ENCODE data around the gene IGF1R.
"Not testable (repeated sequence)": the region's sequence is repeated elsewhere in the genome, so short reads cannot be mapped to it uniquely, and the experiment has no call there.

The IGF1R gene

GRCh38 chr15:98986281-98986680, 337.9 kb downstream of the IGF1R start:
- H3K4me1 Mint-ChIP-seq (ENCODE audit: low read depth), result peaks cover 11% of the 10 kb centered on the region
- H3K9me3 Mint-ChIP-seq, result peaks cover 17% of the 10 kb centered on the region
- no peak overlapping the region for H3K27ac Mint-ChIP-seq
- H3K36me3 Mint-ChIP-seq (ENCODE audit: low read depth), result no peaks in the 10 kb centered on the region
- H3K27me3 Mint-ChIP-seq, result peaks cover 11% of the 10 kb centered on the region
- intact Hi-C loops (cut with micrococcal nuclease), result no loop called here
- no peak overlapping the region for H3K4me3 Mint-ChIP-seq

- H3K9me3 Mint-ChIP-seq, result peaks cover 10% of the 10 kb centered on the region
- H3K4me1 Mint-ChIP-seq (ENCODE audit: low read depth), result no peaks in the 10 kb centered on the region
- intact Hi-C loops (cut with micrococcal nuclease), result no loop called here
- H3K27me3 Mint-ChIP-seq, result peaks cover 9% of the 10 kb centered on the region
- no peak overlapping the region for H3K27ac Mint-ChIP-seq
- no peaks in the 10 kb centered on the region for H3K36me3 Mint-ChIP-seq (ENCODE audit: low read depth)
- no peak overlapping the region for H3K4me3 Mint-ChIP-seq
Observed at GRCh38 chr15:98994892-98995291, 346.6 kb downstream of the IGF1R start.

GRCh38 chr15:98996169-98996568, 347.8 kb downstream of the IGF1R start:
- Mint-ChIP-seq H3K27me3 (peaks cover 4% of the 10 kb centered on the region), H3K4me1 (ENCODE audit: low read depth) (no peaks in the 10 kb centered on the region)
- intact Hi-C loops (cut with micrococcal nuclease), result no loop called here

GRCh38 chr15:98996624-98997023, 348.3 kb downstream of the IGF1R start:
- intact Hi-C loops (cut with micrococcal nuclease), result no loop called here
- no peak overlapping the region for H3K4me3 Mint-ChIP-seq
- no peaks in the 10 kb centered on the region for H3K36me3 Mint-ChIP-seq (ENCODE audit: low read depth)
- peaks cover 10% of the 10 kb centered on the region for H3K9me3 Mint-ChIP-seq
- peaks cover 3% of the 10 kb centered on the region for H3K27me3 Mint-ChIP-seq
- H3K4me1 Mint-ChIP-seq (ENCODE audit: low read depth), result no peaks in the 10 kb centered on the region
- no peak overlapping the region for H3K27ac Mint-ChIP-seq

More at GRCh38 chr15:98996169-98996568, 347.8 kb downstream of the IGF1R start:
- Mint-ChIP-seq H3K36me3 (ENCODE audit: low read depth) (no peaks in the 10 kb centered on the region), H3K9me3 (peaks cover 10% of the 10 kb centered on the region), H3K27ac (no peak overlapping the region), H3K4me3 (no peak overlapping the region)

- Mint-ChIP-seq H3K36me3 (ENCODE audit: low read depth) (no peaks in the 10 kb centered on the region), H3K4me1 (ENCODE audit: low read depth) (no peaks in the 10 kb centered on the region), H3K9me3 (peaks cover 10% of the 10 kb centered on the region), H3K27me3 (peaks cover 2% of the 10 kb centered on the region), H3K4me3 (no peak overlapping the region), H3K27ac (no peak overlapping the region)
- intact Hi-C loops (cut with micrococcal nuclease), result no loop called here
Observed at GRCh38 chr15:98997312-98997711, 349.0 kb downstream of the IGF1R start.

- intact Hi-C loops (cut with micrococcal nuclease), result no loop called here
- Mint-ChIP-seq H3K9me3 (peaks cover 10% of the 10 kb centered on the region), H3K4me1 (ENCODE audit: low read depth) (no peaks in the 10 kb centered on the region), H3K27ac (no peak overlapping the region), H3K36me3 (ENCODE audit: low read depth) (no peaks in the 10 kb centered on the region), H3K4me3 (no peak overlapping the region), H3K27me3 (peaks cover 2% of the 10 kb centered on the region)
Observed at GRCh38 chr15:98997755-98998154, 349.4 kb downstream of the IGF1R start.

- Mint-ChIP-seq H3K9me3 (peaks cover 10% of the 10 kb centered on the region), H3K4me1 (ENCODE audit: low read depth) (no peaks in the 10 kb centered on the region), H3K27ac (no peak overlapping the region), H3K4me3 (no peak overlapping the region), H3K27me3 (peaks cover 2% of the 10 kb centered on the region), H3K36me3 (ENCODE audit: low read depth) (no peaks in the 10 kb centered on the region)
- intact Hi-C loops (cut with micrococcal nuclease), result no loop called here
Observed at GRCh38 chr15:98998279-98998678, 349.9 kb downstream of the IGF1R start.

GRCh38 chr15:98999233-98999632, 350.9 kb downstream of the IGF1R start:
- Mint-ChIP-seq H3K4me3 (no peak overlapping the region), H3K27me3 (peaks cover 2% of the 10 kb centered on the region), H3K4me1 (ENCODE audit: low read depth) (no peaks in the 10 kb centered on the region), H3K9me3 (peaks cover 10% of the 10 kb centered on the region), H3K27ac (no peak overlapping the region), H3K36me3 (ENCODE audit: low read depth) (no peaks in the 10 kb centered on the region)
- intact Hi-C loops (cut with micrococcal nuclease), result no loop called here

- no peak overlapping the region for H3K27ac Mint-ChIP-seq
- intact Hi-C loops (cut with micrococcal nuclease), result no loop called here
- H3K27me3 Mint-ChIP-seq, result peaks cover 20% of the 10 kb centered on the region
- no peak overlapping the region for H3K4me3 Mint-ChIP-seq
- H3K9me3 Mint-ChIP-seq, result no peaks in the 10 kb centered on the region
- no peaks in the 10 kb centered on the region for H3K36me3 Mint-ChIP-seq (ENCODE audit: low read depth)
- H3K4me1 Mint-ChIP-seq (ENCODE audit: low read depth), result no peaks in the 10 kb centered on the region
Observed at GRCh38 chr15:99002226-99002625, 353.9 kb downstream of the IGF1R start.

- H3K27ac Mint-ChIP-seq; H3K4me3 Mint-ChIP-seq; intact Hi-C loops (cut with micrococcal nuclease); H3K36me3 Mint-ChIP-seq (ENCODE audit: low read depth); H3K4me1 Mint-ChIP-seq (ENCODE audit: low read depth); H3K9me3 Mint-ChIP-seq: not testable (repeated sequence)
- H3K27me3 Mint-ChIP-seq, result peaks cover 21% of the 10 kb centered on the region
Observed at GRCh38 chr15:99003317-99003716, 355.0 kb downstream of the IGF1R start.

- H3K36me3 Mint-ChIP-seq (ENCODE audit: low read depth); H3K4me1 Mint-ChIP-seq (ENCODE audit: low read depth); H3K4me3 Mint-ChIP-seq; H3K27ac Mint-ChIP-seq; H3K9me3 Mint-ChIP-seq; intact Hi-C loops (cut with micrococcal nuclease): not testable (repeated sequence)
- H3K27me3 Mint-ChIP-seq, result peaks cover 25% of the 10 kb centered on the region
Observed at GRCh38 chr15:99004998-99005974, 356.9 kb downstream of the IGF1R start.

GRCh38 chr15:99006146-99006545, 357.8 kb downstream of the IGF1R start:
- H3K36me3 Mint-ChIP-seq (ENCODE audit: low read depth), result no peaks in the 10 kb centered on the region
- H3K4me3 Mint-ChIP-seq, result no peak overlapping the region
- no peak overlapping the region for H3K27ac Mint-ChIP-seq
- intact Hi-C loops (cut with micrococcal nuclease), result no loop called here
- H3K9me3 Mint-ChIP-seq, result peaks cover 5% of the 10 kb centered on the region
- peaks cover 27% of the 10 kb centered on the region for H3K27me3 Mint-ChIP-seq
- H3K4me1 Mint-ChIP-seq (ENCODE audit: low read depth), result peaks cover 5% of the 10 kb centered on the region

- Mint-ChIP-seq H3K27ac (no peak overlapping the region), H3K4me1 (ENCODE audit: low read depth) (peaks cover 5% of the 10 kb centered on the region), H3K9me3 (peaks cover 5% of the 10 kb centered on the region), H3K36me3 (ENCODE audit: low read depth) (no peaks in the 10 kb centered on the region), H3K27me3 (peaks cover 31% of the 10 kb centered on the region), H3K4me3 (no peak overlapping the region)
- intact Hi-C loops (cut with micrococcal nuclease), result no loop called here
Observed at GRCh38 chr15:99006904-99007495, 358.7 kb downstream of the IGF1R start.

- Mint-ChIP-seq H3K27ac (no peak overlapping the region), H3K4me1 (ENCODE audit: low read depth) (peaks cover 5% of the 10 kb centered on the region), H3K27me3 (peaks cover 45% of the 10 kb centered on the region), H3K36me3 (ENCODE audit: low read depth) (no peaks in the 10 kb centered on the region), H3K4me3 (no peak overlapping the region), H3K9me3 (peaks cover 5% of the 10 kb centered on the region)
- intact Hi-C loops (cut with micrococcal nuclease), result no loop called here
Observed at GRCh38 chr15:99009741-99010330, 361.5 kb downstream of the IGF1R start.
